AG20443 (cell line): ENCODE data around the gene ZBTB16.

Experiments used
- DNase-seq: peaks from one replicate; pipeline ENCODE4 v3.0.0; 2012; ENCODE audit warnings: low spot score, mixed read lengths

ZBTB16 gene

GRCh38 chr11:114185436-114185835, 125.9 kb downstream of the ZBTB16 start:
- no peak for DNase-seq

DNA sequence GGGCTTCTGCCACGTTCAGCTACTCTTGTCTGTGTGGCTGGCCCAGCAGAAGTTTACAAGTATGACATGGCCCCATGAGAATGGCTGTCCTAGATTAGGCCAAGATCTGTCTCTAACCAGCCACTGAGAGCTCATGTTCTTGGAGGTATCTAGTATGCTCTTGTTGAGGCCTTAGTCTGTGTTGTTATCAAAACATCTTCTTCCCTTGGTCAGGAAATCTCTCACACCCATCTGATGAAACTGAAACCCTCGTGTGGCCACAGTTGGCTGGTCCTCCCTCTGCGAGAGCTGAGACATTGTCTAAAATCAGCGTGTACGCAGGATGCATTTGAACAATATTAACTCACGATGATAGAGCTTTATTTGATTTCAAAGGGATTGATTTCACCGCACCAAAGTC, 127.7 kb downstream of the ZBTB16 start:
- DNase-seq: no peak

DNA sequence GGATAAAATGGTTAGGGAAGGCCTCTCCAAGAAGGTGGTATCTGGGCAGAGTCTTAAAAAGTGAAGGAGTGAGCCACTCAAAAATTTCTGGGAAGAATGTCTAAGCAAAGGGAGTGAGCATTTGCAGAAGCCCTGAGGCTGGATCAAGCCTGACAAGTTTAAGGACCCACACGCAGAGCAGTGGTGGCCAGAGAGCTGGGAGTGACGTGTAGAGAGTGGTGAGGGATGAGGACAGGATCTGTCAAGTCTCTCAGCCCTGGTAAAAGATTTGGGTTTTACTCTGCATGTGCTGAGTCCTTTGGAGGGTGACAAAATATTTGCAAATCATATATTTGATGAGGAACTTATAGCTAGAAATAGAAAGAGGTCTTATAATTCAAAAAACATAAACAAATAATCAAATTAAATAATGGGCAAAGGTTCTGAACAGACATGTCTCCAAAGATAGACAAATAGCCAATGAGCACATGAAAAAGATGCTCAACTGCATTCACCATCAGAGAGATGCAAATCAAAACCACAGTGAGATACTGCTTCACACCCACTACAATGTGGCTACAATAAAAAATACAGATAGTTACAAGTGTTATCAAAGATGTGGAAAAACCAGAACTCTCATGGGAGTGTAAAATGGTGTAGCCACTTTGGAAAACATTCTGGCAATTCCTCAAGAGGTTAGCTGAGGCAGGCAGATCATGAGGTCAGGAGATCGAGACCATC, 129.5 kb downstream of the ZBTB16 start:
- no peak for DNase-seq

GRCh38 chr11:114190630-114191029, 131.1 kb downstream of the ZBTB16 start:
- DNase-seq: no peak

- no peak for DNase-seq
Observed at GRCh38 chr11:114191893-114192292, 132.4 kb downstream of the ZBTB16 start.

GRCh38 chr11:114192841-114193389, 133.4 kb downstream of the ZBTB16 start:
- DNase-seq: no peak

- DNase-seq: no peak
Observed at GRCh38 chr11:114193730-114194679, 134.5 kb downstream of the ZBTB16 start.

DNA sequence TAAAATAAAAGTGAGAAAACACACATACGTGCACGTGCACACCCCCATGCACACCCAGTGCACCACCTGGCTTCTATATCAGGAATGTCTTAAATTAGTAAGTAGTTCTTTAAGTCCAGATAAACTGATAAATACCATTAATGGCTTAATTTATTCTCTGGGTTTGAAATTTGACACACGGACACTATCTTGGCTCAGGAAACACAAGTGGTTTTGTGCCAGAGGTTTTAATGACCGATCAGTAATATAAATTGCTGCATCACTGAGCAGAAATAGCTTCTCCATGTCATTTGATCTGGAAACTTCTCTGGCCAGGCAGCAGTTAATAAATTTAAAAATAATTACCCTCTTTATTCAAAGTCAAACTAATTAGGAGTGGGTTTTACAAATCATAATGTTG, 135.2 kb downstream of the ZBTB16 start:
- DNase-seq: no peak

DNA sequence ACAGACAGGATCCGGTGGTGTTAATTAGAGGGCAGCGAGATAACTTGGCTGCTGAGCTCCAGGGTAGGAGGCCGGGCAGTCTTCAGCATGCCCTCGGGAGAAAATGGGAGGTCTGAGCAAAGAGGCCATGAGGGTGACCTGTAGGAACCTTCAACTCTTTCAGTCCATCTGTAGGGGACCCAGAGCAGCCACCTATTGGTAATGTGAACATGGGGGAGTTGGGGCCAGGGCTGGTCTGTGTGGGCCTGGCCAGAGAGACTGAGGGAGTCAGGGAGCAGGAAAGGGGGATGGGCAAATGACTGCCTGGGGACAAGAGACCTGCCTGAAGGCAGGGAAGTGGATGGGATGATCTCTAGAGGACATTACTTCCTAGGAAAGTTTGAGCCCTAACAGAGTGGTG, 135.6 kb downstream of the ZBTB16 start:
- no peak for DNase-seq

DNA sequence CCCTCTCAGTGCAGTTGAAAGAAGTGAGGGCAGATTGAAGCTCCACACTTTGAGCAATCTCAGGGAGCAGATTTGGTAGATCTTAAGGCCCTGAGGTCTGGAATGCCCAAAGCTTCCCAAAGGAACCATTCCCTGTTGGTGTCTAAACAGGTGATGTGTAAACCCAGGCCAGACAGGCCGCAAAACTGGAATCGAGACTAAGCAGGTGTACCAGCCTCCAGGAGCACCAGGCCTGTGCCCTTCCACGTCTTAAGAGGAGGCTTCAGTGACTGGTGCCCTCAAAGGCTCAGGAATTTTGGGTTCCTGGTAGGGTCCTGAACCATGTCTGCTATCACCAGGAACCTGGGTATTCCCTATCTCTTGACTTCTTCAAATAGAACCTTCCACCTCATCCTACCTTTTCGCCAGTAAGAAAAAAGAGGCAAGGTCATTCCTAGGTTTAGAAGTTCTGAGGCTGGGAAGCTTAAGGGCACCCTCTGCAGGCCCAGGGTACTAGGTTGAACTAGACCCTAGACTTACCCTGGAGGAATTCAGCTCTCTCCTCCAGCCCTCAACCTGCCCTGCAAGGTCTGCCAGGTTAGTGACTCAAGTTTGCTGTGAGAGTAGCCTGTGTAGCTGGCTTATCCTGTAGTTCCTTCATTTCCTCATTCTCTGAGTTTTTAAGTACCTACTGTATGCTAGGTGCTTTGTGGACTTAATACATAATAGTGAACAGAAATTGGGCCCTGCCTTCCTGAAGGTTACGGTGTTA, 136.6 kb downstream of the ZBTB16 start:
- peak; percentile 27 for DNase-seq

GRCh38 chr11:114196997-114197703, 137.6 kb downstream of the ZBTB16 start:
- DNase-seq: no peak

GRCh38 chr11:114197799-114198500, 138.4 kb downstream of the ZBTB16 start:
- peak; percentile 34 for DNase-seq

- no peak for DNase-seq
Observed at GRCh38 chr11:114199051-114199450, 139.5 kb downstream of the ZBTB16 start.

DNA sequence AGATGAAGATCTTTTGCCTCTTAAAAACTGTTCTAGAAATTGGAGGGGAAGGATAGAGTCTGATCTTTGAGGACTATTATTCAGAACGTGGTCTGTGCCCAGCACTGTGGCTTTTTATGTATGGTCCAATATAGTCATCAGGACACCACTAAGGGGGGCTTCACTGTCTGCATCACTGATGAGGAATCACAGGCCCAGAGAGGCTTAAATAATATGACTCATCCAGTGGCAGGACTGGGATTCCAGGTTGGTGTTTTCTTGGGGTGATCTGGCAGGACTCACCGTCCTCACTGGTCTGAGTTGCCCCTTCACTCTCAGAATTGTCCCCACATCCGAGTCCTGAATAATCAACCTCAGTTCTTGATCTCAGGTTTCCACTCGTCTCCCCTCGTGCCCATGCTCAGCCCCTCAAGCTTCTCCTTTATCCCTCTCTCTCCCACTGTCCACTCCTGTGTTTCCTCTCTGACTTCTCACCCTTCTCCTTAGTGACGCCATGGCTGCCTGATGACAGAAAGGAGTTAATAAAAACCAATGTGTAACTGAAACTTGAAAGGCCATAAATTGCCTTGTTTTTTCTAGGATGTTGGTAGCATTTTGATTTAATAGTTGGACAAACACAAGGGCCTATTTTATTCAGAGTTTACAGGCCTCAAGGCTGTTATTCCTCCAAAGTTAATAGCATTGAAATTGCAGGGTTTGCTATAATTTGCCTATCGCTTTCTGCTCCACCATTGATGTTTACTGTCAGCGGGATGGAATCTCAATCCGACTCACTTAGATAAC, 141.0 kb downstream of the ZBTB16 start:
- DNase-seq: no peak

GRCh38 chr11:114201219-114201618, 141.7 kb downstream of the ZBTB16 start:
- no peak for DNase-seq

DNA sequence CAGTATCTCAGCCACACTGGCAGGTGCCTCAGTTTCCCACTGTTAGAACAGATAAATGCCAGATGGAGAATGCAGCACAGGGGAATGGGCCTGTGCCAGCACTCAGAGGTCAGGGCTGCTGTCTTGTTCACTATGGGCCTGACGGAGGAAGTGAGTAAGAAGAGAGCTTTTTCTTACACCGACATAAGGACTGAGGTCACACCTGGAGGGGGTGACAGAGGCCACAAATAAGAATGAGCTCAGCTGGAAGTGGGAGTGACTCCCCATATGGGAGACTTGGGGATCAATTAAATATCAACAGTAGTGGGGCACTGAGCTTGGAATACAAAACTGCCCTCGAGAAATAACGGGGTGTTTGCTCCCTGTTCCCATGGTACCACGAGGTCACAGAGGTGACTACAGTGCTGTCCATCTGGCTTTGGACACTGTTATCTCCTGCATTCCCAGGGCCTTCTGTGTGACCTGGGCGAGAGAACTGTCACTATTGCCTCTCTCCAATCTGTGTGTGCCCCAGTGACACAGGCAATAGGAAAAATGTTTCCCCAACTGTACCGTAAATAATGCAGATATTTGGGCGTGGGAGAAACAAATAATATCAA, 142.6 kb downstream of the ZBTB16 start:
- DNase-seq: no peak

DNA sequence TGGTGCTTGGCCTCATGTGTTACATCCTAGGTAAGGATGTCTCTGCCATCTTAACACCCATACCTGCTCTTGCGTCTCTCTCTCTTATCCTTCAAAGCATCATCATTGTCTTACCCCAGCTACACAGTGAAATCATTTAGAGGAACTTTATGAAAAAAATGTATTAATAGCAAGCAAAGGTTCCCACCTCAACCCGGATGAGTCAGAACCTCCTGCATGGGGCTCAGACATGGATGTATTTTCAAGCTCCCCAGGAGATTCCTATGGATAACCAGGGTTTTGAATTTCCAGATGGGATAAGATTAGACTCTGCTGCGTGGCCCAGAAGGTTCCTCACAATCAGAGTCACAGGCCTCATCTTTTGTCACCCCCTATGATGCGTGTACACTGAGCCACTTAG, 147.6 kb downstream of the ZBTB16 start:
- DNase-seq: no peak

GRCh38 chr11:114208377-114208776, 148.9 kb downstream of the ZBTB16 start:
- no peak for DNase-seq

- no peak for DNase-seq
Observed at GRCh38 chr11:114209343-114209742, 149.8 kb downstream of the ZBTB16 start.

GRCh38 chr11:114209904-114210303, 150.4 kb downstream of the ZBTB16 start:
- DNase-seq: no peak
